OCI-LY7 (cell line): ENCODE data around the gene IRS1.

Experiments
- EZH2phosphoT487 ChIP-seq: fragments of 200-600 bp; sonication (generic); IDR thresholded peaks from 2 replicates; pipeline ENCODE4 v1.6.1; 2018; ENCODE audit warnings: low read depth, borderline replicate concordance, mild to moderate bottlenecking, mixed run types, antibody characterized with exemption, low read length, moderate library complexity, mixed read lengths
- TF ChIP-seq, protein P1 (sequence below): fragments of 200-600 bp; sonication (generic); conservative IDR thresholded peaks from 2 replicates; pipeline ENCODE4 v1.5.1; 2014; ENCODE audit warnings: mild to moderate bottlenecking, antibody characterized with exemption, low read length, moderate library complexity, mixed read lengths

GRCh38 chr2:226777611-226778010, 22.0 kb downstream of the IRS1 start:
- TF ChIP-seq, protein P1, sequence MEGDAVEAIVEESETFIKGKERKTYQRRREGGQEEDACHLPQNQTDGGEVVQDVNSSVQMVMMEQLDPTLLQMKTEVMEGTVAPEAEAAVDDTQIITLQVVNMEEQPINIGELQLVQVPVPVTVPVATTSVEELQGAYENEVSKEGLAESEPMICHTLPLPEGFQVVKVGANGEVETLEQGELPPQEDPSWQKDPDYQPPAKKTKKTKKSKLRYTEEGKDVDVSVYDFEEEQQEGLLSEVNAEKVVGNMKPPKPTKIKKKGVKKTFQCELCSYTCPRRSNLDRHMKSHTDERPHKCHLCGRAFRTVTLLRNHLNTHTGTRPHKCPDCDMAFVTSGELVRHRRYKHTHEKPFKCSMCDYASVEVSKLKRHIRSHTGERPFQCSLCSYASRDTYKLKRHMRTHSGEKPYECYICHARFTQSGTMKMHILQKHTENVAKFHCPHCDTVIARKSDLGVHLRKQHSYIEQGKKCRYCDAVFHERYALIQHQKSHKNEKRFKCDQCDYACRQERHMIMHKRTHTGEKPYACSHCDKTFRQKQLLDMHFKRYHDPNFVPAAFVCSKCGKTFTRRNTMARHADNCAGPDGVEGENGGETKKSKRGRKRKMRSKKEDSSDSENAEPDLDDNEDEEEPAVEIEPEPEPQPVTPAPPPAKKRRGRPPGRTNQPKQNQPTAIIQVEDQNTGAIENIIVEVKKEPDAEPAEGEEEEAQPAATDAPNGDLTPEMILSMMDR: no peak
- TF ChIP-seq EZH2phosphoT487: no peak
